Mesenteric fat pad (tissue), 1 donor: ENCODE measurements around the gene SLC22A5. TPM values are rescaled to one million over a fixed set of nuclear protein-coding genes. Genes with fewer than 3 reads are reported as not detected.

ENCODE experiments used
- DNase-seq: peaks from one replicate; pipeline ENCODE4 v3.0.0-alpha.2; 2020; ENCODE audit warnings: low spot score
- long read RNA-seq: library from polyadenylated mRNA; unstranded; transcript quantifications from one replicate; pipeline ENCODE4 v2.0.0, GENCODE V29; 2020
- total RNA-seq: library from RNA; stranded (reverse); fragmentation: NEBNext Ultra II Directional; extraction: Animal tissue kit (Norgen Biotek cat#: 25700); gene quantifications from one replicate; pipeline ENCODE4 v1.2.1, GENCODE V29; 2021
- donor health status: DM: yes; HTN: yes; CAD: no.

The SLC22A5 gene
- 20.6 TPM for total RNA-seq
- long read RNA-seq, transcript SLC22A5-201 (10 exons, 3,237 nt), result major isoform, 6 of 20 reads
- long read RNA-seq, partial matches to known transcripts, result 2 of 20 reads
- long read RNA-seq, other reads (novel, unspliced or antisense), result 11 of 20 reads

- DNase-seq, result peak; percentile 93
Observed at GRCh38 chr5:132369474-132370180, at the start of gene SLC22A5. Gene SLC22A5 (plus strand): TSS chr5:132369710. CDS start chr5:132369973, 263 bp downstream.

GRCh38 chr5:132319975-132320374 is 49.5 kb upstream of the SLC22A5 start:
- no peak for DNase-seq

GRCh38 chr5:132321109-132321721 is 48.3 kb upstream of the SLC22A5 start:
- DNase-seq, result no peak

- DNase-seq, result no peak
Observed at GRCh38 chr5:132322266-132322665, 47.2 kb upstream of the SLC22A5 start.

- no peak for DNase-seq
Observed at GRCh38 chr5:132323202-132323601, 46.3 kb upstream of the SLC22A5 start.

GRCh38 chr5:132325691-132326090 is 43.8 kb upstream of the SLC22A5 start:
- DNase-seq, result no peak

- no peak for DNase-seq
Observed at GRCh38 chr5:132327252-132327955, 42.1 kb upstream of the SLC22A5 start.

GRCh38 chr5:132334812-132335211 is 34.7 kb upstream of the SLC22A5 start:
- DNase-seq, result no peak

- DNase-seq, result no peak
Observed at GRCh38 chr5:132335402-132335801, 34.1 kb upstream of the SLC22A5 start.

GRCh38 chr5:132339502-132339901 is 30.0 kb upstream of the SLC22A5 start:
- no peak for DNase-seq

GRCh38 chr5:132342291-132343180 is 27.0 kb upstream of the SLC22A5 start:
- DNase-seq, result no peak

GRCh38 chr5:132344775-132345514 is 24.6 kb upstream of the SLC22A5 start:
- DNase-seq, result no peak

- no peak for DNase-seq
Observed at GRCh38 chr5:132353486-132353995, 16.0 kb upstream of the SLC22A5 start.

GRCh38 chr5:132354381-132355139 is 14.9 kb upstream of the SLC22A5 start:
- no peak for DNase-seq

GRCh38 chr5:132355140-132355765 is 14.3 kb upstream of the SLC22A5 start:
- no peak for DNase-seq

- DNase-seq, result no peak
Observed at GRCh38 chr5:132358775-132359174, 10.7 kb upstream of the SLC22A5 start.

- no peak for DNase-seq
Observed at GRCh38 chr5:132362086-132362485, 7.4 kb upstream of the SLC22A5 start.

GRCh38 chr5:132363431-132364112 is 5.9 kb upstream of the SLC22A5 start:
- DNase-seq, result no peak
